A549 treated with dexamethasone at 1 μM for 4 hours (cell line): Measurements from ENCODE around the gene SCGB1C2. TPM values are rescaled to one million over a fixed set of nuclear protein-coding genes. Genes with fewer than 3 reads are reported as not detected.

Experiments
- total RNA-seq: library from RNA; stranded (reverse); fragments of 200-300 nt; extraction: Qiagen RNA extraction; gene quantifications from 5 replicates; pipeline ENCODE4 v1.2.3, GENCODE V29; 2022

The SCGB1C2 gene
- total RNA-seq = not detected in 5 replicates

DNA sequence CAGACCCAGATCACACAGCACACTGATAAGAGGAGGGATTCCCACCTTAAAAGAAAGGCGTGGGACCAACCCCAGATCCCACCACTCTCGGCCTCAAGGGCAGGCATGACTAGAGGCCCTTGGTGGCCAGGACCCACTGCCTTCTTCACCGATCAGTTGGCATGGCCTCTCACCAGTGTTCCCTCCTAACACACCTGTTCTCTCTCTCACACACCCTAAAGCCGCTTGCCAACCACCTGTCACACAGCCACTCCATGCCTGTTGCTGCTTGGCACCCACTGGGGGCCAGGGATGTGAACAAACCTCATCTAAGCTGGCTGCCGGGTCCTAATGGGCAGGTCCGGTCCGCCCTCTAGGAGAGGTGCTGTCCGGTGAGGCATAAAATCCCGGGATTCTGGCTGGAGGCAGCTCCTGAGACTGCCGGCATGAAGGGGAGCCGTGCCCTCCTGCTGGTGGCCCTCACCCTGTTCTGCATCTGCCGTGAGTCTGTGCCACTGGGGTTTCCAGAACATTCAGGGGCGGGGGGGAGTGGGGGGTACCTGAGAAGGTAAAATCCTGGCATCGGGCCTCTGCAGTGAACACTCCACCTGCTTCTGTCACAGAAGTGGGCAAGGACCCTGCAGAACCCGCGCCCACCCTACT, at the start of gene SCGB1C2:
TSS of gene SCGB1C2 (plus strand) at position 404 of the 642 bp plus-strand sequence. CDS start at position 426, 22 bp downstream.

DNA sequence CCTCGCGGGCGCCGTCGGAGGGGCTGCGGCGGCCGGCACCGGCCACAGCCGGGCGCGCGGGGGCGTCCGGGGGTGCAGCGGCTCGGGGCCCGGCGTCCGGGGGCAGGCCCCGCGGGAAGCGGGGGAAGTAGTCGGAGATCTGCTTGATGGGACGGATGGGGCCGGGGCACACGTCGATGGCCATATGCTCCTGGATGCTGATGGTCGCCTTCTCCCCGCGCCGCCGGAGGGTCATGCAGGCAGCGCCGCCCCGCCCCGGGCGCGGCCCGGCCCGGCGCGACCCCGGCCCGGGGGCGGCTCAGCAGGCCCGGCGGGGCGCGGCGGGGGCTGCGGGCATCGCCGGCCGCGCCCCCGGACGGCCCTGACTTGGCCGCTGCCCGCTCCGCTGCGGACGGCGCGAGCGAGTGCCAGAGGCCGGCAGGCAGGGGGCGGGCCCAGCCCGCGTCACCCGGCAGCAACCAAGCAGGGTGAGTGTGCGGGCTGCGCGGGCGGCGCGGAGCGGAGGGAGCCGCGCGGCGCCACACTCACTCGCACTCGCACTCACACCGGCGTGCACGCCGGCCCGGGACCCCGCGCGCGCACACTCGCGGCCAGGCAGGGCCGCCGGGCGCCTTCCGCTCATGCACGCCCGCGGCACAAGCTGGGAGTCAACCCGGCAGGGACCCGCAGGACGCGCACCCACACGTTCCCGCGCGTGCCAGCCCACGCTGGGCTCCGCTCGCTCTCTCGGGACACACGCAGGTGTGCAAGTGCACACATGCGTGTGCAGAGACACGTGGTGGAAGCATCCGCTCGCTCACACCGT, 44.1 kb downstream of the SCGB1C2 start, which contains the start of gene DOC2B:
TSS of gene DOC2B (minus strand) at position 406 of the 805 bp plus-strand sequence. CDS start at position 235, 171 bp downstream.

Other genes with a start within 250 kb of the SCGB1C2 start
- gene DOC2B, start 44.1 kb downstream of the SCGB1C2 start, total RNA-seq = 1.6 to 2.5 TPM (median 2.3 TPM) in 5 replicates
- gene RPH3AL, start 215.2 kb downstream of the SCGB1C2 start, total RNA-seq = 27.8 to 38.3 TPM (median 34.0 TPM) in 5 replicates